Fibroblast of skin of scalp (primary cell): Measurements from ENCODE around the gene GLT1D1.

ENCODE experiments used
- DNase-seq: peaks from one replicate; pipeline ENCODE4 v3.0.0-alpha.2; 2013

Gene GLT1D1

DNA sequence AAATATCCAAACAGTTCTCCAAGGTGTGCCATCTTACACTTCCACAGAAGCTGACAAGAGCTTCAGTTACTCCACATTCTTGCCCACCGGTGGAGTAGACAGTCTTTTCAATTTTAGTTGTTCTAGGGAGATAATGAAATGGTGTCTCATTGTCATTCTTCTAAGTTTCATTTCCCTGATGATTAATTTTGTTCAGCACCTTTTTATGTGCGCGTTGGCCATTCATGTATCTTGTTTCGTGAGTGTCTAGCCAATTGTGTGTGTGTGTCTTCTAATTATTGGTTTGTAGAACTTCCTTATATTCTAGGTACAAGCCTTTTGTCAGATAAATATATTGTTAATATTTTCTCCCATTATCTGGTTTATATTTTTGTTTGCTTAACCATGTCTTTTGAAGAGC is 63.1 kb downstream of the GLT1D1 start:
- no peak for DNase-seq

DNA sequence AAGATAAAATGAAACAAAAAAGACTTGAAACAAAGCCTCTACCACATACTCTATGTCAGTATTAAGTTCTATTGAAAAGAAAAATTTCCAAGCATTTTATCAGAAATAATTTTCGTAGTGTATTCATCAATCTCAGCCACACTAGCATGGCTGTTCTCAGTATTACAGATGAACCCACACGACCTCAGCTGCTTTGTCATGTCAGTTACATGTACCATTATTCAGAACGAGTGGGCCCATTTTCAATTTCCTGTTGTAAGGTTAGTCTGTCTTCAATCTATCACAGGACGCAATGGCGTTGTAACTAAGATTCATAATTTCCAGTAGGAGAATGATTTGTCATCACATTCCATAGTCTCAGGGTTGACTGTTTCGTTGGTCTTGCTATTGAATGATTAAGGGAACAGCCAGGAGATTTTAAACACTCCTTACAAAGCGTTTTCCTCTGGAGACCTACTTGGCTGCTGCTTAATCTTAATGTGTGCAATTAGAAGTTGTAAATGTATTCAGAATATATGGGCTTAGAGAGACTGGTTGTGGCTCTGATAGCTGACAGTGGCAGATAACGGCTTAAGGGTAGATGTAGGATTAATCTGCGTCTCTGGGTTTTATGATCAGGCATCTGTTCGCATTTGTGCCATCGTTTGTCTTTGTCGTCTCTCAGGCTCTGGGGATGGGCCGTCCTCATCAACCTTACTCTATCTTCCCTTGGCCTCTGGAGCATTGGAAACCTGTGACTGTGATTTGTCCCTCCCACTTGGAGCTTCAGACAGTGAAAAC is 65.4 kb downstream of the GLT1D1 start:
- DNase-seq, result no peak

DNA sequence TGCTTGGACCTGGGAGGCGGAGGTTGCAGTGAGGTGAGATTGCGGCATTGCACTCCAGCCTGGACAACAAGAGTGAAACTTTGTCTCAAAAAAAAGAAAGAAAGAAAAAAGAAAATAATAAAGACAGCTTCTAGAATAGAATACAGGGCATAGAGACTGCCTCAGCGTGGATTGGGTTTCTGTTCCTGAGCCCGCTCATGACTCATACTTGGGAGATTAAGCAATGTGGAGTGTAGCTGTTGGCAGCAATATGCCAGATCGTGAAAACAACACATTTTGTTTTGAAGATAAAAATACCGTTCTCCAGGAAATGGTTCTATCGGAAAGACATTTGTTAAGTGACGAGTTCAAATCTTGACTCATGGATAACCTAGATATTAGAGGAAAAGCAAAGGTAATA is 67.2 kb downstream of the GLT1D1 start:
- peak; percentile 13 for DNase-seq

DNA sequence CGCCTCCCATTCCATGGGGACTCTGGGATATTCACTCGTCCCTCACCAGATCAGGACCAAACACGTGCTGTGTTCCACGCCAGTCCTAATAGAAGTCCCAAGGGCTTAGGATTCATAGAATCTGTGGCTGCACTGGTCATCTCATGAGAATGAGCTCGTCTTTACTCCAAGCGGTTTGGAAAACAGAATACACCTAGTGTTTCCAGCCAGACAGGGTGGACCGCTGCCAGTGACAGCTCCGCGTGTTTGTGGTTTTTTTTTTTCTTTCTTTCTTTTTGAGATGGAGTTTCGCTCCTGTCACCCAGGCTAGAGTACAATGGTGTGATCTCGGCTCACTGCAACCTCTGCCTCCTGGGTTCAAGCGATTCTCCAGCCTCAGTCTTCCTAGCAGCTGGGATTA is 75.1 kb downstream of the GLT1D1 start:
- no peak for DNase-seq

DNA sequence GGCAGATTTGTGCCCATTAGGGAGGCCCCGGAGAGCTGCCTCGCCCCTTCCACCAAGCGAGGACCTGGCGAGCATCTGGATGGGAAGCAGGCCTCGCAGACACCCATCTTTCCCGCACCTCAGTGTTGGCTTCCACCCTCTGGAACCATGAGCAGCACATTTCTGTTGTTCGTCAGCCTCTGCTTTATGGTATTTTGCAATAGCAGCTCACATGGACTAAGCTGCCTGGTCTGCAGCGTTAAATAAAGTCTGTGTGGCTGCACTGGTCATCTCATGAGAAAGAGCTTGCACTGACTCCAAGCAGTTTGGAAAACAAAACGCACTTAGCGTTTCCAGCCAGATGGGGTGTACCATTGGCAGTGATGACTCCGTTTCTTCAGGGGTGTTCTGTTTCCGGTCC is 75.8 kb downstream of the GLT1D1 start:
- DNase-seq, result no peak

DNA sequence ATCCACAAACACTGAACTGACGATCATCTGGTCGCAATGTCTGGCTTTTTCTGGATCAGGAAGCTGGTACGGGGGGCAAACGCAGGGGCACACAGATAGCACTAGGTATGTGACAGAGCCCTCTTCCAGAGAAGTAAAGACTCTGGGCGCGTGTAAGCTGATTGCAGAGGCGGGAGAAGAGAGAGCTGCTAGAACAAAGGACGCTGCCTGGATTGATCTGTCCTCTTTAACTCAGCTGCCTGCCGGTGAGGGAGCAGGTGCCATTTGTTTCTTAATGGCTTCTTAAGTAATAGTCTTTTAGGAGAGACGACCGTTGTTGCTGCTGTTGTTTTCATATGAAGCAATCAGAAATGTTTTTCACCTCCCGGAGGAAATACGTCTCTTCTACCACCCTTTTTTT is 77.3 kb downstream of the GLT1D1 start:
- no peak for DNase-seq

DNA sequence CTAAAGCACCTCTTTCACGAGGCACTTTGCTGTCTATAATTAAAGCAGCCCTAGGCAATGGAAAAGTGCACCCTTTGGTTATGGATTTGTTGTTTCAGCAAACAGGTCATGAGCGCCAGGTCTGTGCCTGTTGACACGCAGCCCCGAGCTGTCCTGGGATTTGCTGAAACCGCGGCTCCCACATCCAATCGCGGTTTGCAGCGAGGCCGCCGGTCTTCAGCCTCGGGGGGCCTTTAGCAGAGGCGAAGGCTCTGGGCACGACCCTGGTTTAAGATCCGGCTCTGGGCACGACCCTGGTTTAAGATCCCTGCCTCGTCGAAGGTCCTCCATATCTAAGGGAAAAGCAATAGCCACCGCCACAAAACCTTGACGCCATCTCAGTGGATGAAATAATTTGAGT is 79.2 kb downstream of the GLT1D1 start:
- no peak for DNase-seq

DNA sequence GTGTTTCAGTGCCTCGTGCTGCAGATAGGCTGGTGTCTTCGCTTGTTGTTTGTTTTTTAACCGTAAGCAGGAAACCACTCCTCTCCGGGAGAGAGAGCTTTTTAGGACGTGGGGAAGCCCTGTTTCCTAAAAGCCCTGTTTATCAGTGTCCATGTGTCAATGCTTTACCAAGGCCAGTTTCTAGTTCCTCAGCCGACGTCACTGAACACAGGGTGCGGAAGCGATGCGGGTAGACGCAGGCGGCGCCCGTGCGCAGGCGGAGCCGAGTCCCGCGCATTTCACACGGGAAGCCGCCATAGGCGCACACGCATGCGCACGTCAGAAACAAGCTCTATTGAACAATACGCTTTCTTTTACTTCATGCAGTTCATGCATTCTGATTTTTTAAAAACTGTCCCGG is 79.8 kb downstream of the GLT1D1 start:
- DNase-seq, result no peak

DNA sequence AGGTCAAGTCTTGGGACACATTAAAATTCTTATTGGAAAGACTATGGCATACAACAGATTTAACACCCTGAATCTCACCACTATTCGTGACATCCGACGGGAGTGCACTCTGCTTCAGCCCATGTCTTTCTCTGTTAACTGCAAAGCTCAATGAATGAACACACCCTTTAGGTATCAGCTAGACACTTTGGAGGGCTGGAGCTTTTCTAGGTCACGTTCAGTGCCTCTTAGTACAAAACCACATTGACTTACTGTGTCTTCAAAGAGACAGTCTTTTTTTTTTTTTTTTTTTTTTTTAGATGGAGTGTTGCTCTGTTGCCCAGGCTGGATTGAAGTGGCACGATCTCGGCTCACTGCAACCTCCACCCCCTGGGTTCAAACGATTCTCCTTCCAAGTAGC is 80.6 kb downstream of the GLT1D1 start:
- no peak for DNase-seq

DNA sequence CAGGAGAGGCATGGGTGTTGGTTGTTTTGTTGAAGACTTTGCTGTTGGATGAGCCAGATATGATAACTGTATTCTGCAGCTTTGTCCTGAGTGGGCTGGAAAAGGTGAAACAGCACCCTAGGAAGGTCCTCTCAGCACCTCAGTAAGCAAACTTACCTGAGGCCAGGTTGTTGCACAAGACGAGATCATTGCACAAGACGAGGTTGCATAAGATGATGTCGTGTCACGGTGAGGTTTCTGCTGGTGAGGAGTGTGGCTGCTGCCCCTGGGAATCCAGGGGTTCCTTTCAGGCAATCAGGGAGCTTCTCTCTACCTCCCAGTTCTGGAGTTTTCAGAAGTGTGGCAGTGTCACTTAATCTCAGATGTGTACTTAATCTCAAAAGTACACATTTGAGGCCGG is 85.6 kb downstream of the GLT1D1 start:
- DNase-seq, result no peak

DNA sequence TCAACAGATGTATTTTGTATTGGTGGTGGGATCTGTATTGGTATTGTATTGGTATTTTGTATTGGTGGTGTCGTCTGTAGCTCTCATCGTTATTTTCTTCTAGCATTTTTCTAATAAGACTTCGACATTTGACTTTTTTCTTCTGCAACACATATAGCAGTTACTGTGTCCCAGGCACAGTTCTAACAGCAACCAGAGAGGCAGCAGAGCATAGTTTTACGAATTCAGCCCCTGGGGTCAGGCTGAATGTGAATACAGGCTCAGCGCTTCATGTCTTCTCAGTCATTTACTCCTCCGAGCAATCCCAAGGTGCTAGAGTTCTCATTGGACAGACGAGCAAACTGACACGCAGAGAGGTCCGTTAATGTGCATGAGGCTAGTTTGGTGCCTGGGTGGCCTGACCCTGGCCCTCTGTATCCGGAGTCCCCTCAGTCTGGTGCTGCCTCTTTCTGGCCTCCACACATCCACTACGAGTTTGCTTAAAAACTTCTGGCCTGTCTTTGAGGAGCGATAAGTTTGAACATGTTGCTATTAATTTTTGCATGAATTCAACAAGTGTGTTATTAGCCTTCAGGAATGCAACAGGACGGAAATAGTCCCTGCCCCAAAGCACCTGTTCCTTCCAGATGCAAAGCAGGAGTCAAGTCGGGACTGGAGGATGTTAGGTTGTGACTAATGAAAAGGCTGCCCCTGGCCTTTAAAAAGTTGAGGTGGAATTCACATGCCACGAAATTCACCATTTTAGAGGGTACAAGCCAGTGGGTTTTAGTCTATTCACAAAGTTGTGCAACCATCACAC is 87.0 kb downstream of the GLT1D1 start:
- DNase-seq, result no peak

DNA sequence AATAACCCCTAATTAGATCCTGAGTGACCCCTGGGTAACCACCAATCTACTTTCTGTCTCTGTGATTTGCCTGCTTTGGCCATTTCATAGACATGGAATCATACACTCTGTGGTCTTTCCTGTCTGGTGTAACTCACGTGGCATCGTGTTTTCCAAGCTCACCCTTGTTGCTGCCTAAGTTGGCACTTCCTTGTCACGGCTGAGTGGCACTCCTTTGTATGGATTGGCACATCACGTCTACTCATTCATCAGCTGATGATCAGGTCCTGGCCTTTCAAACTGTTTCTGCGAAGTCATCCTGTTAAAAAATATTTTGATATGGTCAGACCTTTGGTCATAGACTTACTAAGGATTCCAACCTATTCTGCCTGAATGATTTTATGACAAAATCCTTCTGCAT is 87.7 kb downstream of the GLT1D1 start:
- no peak for DNase-seq

DNA sequence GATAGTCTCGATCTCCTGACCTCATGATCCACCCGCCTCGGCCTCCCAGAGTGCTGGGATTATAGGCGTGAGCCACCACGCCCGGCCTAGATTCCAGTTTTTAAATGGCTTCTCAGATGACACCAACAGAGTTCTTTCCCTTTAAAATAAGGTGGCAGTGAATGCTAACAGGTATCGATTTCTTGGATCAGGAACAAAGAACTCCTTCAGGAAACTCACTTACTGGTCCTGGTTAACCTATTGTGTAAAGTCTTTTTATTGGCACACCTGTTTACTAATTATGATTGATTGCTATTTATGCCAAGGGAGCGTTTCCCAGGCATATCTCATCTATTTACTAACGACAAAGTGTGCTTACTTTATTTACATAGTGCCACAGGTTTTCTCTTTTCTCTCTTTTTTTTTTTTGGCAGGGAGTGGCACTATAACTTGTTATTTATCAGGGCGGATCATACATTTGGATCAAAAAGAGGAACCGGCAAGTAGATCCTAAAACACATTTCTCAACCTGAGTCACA is 89.7 kb downstream of the GLT1D1 start:
- no peak for DNase-seq

DNA sequence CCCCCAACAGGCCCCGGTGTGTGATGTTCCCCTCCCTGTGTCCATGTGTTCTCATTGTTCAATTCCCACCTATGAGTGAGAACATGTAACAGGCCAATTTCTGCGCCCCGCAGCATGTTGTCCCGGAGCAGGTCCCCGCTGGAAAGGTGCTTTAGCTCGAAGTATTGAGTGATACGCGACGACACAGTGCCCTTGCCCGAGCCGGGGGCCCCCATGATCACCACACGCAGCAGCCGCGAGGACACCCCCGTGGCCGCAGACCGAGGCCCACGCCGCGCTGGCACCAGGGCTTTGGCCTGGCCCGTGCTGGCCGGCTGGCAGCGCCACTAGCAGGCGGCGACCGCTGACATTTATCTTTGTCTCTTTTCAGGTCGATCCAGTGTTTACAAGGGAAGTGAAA is 91.7 kb downstream of the GLT1D1 start:
- DNase-seq, result no peak

DNA sequence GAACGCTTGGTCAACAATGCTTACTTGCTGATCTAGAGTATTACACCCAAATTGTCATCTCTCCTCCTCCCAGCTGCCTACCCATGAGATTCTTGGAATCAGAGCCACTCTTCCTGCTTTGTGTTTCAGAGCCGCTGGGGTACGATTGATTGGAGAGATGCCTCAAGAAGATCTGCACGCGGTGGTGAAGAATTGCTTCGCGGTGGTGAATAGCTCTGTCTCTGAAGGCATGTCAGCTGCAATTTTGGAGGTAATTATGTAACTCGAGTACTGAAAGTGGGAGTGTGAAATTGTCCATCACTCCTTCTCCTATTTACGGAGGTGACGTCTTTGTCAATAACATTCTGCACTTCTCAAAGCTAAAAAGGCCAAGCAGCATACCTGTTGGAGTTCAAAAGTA is 93.9 kb downstream of the GLT1D1 start:
- DNase-seq, result no peak

DNA sequence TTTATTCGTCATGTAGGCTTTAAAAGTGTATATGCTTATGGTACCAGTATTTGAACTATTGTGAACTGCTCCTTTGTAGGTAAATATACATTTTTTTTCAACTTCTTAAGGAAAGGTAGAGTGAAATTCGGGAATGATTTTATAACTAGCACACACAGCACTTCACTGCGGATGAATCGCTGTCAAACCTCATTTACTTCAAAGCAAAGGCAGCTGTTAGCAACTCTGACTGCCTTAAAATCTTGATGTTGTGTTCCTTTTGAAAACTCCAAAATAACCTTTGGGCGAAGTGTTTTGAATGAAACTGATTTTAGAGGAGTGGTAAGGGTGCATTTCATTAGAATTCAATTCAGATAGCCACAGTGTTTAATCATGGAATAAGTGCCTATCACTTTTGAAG is 95.8 kb downstream of the GLT1D1 start:
- no peak for DNase-seq

DNA sequence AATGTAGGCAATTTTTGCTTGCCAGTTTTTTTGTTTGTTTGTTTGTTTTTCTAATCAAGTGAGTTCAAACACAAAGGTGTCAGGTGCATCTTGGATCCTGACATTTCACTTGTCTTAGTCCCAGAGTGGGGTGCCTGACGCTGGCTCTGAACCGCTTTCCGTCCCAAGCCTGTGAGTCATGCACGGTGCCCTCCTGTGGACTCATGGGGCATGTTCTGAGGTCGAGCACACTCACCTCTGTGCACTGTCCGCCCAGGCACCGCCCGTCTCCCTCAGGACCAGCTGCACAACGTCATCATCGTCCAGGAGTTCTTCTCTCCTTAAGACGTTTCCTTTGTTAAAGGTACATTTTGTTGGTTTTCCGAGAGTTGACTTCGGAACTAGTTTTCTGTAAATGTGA is 98.2 kb downstream of the GLT1D1 start:
- DNase-seq, result no peak

DNA sequence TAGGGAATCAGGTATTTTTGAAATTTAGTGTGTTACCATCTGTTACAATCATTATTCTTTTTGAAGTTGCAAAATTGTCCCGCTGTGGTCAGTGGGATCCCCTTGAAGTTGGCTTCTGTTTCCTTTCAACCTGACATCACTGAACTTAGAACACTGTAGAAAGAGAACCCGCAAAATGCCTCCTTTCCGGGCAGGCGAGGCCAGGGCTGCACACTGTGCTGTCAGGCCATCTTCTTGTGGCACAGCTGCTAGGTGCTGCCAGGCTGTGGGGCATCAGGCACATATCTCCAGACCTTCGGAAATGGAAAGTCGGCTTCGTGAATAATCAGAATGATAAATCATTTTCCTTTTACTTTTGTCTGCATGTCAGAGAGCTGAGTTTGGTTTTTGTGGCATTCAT is 103.5 kb downstream of the GLT1D1 start:
- DNase-seq, result no peak

DNA sequence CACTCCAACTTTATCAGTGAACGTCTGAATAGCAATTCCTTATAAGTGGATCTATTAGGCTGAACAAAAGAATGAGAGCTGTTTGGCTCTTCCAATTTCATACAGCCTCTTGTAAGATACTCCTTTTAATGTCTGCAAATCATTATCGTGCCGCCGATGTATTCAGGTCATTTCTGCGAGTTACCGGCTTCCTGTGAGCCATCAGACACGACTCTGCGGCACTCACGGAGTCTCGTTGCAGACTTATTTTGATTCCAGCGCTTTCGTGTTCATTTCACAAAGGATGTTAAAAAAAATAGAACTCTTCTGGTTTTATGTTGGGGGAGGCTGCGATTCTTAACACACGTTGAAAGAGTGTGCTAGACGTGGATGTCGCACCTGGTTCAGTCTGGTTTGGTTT is 106.6 kb downstream of the GLT1D1 start:
- DNase-seq, result no peak

DNA sequence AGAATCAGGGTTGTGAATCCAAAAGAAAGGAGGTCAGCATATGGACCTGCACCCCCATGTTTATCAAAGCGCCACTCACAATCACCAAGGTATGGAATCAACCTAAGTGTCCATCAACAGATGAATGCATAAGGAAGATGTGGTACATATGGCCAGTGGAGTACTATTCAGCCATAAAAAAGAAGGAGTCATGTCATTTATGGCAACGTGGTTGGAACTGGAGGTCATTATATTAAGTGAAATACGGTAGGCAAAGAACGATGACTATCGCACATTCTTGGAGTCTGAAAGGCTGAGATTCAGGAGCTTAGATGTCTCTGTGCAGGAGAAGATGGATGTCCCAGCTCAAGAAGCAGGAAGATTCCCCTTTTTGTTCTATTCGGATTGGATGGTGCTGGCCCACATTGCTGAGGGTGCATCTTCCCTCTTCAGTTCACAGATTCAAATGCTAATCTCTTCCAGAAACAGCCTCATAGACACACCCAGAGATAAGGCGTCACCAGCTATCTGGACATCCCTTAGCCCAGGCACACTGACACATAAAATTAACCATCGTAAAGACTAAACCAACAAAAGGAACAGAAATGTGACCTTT is 108.1 kb downstream of the GLT1D1 start:
- DNase-seq, result no peak

DNA sequence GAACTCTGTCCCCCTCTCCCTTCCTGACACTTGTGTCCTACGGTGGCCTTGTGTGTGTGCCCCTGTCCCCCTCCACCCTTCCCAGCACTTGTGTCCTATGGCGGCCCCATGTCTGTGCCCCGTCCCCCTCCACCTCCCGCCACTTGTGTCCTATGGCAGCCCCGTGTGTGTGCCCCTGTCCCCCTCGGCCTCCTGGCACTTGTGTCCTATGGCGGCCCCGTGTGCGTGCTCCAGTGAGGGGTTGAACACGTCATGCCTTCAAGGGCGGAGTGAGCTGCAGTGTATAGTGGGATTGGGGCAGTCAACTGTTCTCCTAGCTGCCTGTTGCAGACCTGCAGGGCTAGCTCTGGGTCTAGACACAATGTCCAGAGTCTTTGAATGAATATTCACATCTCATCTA is 108.7 kb downstream of the GLT1D1 start:
- no peak for DNase-seq

DNA sequence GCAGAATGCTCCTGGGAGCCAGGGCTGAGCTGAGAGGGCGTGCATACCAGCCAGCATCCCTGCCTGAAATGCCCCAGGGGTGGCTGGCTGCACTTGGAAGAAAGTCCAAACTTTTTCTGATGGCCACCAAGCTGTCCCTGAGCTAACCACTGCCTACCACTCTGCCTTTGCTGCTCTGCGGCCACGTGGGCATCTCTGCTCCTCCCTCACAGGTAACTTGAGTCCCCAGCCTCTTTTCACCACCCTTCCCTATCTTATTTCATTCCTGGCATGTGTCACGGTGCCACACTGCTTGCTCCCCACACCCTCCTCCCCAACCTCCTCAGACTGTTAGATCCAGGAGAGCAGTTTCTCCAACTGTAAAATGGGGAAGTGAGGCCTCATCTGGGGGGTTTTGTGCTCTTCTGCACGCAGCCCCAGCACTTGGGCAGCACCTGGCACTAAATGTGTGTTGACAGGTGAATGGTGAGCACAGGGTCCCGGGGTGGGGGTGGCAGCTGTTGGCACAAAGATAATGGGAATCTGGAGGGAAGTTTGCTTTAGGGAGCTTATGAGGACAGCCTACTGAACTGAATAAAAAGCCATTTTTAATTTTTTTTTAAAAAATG is 113.0 kb downstream of the GLT1D1 start:
- no peak for DNase-seq

DNA sequence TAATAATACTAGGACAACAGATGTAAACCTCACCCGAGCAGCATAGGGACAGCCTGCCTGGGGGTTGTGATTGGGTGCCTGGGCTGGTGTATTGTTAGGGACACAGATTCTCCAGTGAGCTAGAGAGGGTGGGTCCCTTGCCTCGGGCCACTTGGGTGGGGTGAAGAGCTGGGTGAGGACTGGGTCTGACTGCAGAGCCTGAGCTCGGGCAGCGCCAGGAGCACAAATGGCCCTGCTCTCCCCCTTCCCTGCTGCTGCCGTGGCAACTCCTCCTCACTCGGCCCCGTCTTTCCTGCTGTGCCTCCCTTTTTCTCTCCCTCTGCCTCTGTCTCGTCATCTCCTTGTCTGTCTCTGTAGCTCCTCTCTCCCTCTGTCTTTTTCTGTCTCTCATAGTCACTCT is 115.4 kb downstream of the GLT1D1 start:
- no peak for DNase-seq
